Spleen (tissue), 11 donors: Measurements from ENCODE around the gene PPP2R3A. TPM values are rescaled to one million over a fixed set of nuclear protein-coding genes. Genes with fewer than 3 reads are reported as not detected.

Experiments
- DNase-seq: peaks from one replicate; pipeline ENCODE4 v3.0.0-alpha.2; 2020
- H3K27ac ChIP-seq, 8 donors: fragments of 200-600 bp; sonication (generic) in 7 of 8; 1 replicate in 4 of 8; 2 replicates in 4 of 8; pipeline versions ENCODE4 v1.5.0 to v1.8.0; 2016 to 2021; ENCODE audit warnings: inconsistent platforms in 4 of 8, mild to moderate bottlenecking in 4 of 8, moderate library complexity in 1 of 8
- H3K27me3 ChIP-seq, 7 donors: fragments of 200-600 bp; sonication (generic) in 6 of 7; replicated peaks in 1 of 7; 1 replicate in 4 of 7; 2 replicates in 3 of 7; pipeline versions ENCODE4 v1.5.0 to v1.8.0; 2016 to 2021; ENCODE audit warnings: inconsistent platforms in 3 of 7, mild to moderate bottlenecking in 1 of 7
- H3K36me3 ChIP-seq, 6 donors: fragments of 200-600 bp; sonication (generic) in 5 of 6; 1 replicate in 4 of 6; 2 replicates in 2 of 6; pipeline versions ENCODE4 v1.5.0 to v1.8.0; 2016 to 2021; ENCODE audit warnings: inconsistent platforms in 2 of 6
- H3K4me1 ChIP-seq, 6 donors: fragments of 200-600 bp; sonication (generic) in 5 of 6; 1 replicate in 3 of 6; 2 replicates in 3 of 6; pipeline versions ENCODE4 v1.5.0 to v1.8.0; 2016 to 2021; ENCODE audit warnings: inconsistent platforms in 3 of 6
- H3K4me3 ChIP-seq, 8 donors: fragments of 200-600 bp; sonication (generic) in 7 of 8; 1 replicate in 4 of 8; 2 replicates in 4 of 8; pipeline versions ENCODE4 v1.5.0 to v1.8.0; 2016 to 2021; ENCODE audit warnings: inconsistent platforms in 4 of 8, mild to moderate bottlenecking in 4 of 8, moderate library complexity in 2 of 8
- H3K9me3 ChIP-seq, 8 donors: fragments of 200-600 bp; sonication (generic) in 7 of 8; 1 replicate in 4 of 8; 2 replicates in 4 of 8; pipeline versions ENCODE4 v1.5.0 to v1.8.0; 2016 to 2021; ENCODE audit warnings: inconsistent platforms in 4 of 8
- CTCF ChIP-seq, 11 experiments: fragments of 200-600 bp in 7 of 11; fragments of 450-650 bp in 4 of 11; sonication (generic) in 4 of 11; IDR thresholded peaks in 8 of 11; conservative IDR thresholded peaks in 3 of 11; 1 replicate in 7 of 11; 2 replicates in 4 of 11; pipeline versions ENCODE4 v1.4.0 to v1.8.0; 2016 to 2021; ENCODE audit warnings: antibody characterized with exemption in 11 of 11, inconsistent platforms in 4 of 11, mild to moderate bottlenecking in 1 of 11
- POLR2A ChIP-seq, 3 donors: fragments of 450-650 bp; IDR thresholded peaks; one replicate each; pipeline ENCODE4 v1.5.1; 2017; ENCODE audit warnings: antibody characterized with exemption in 3 of 3, mild to moderate bottlenecking in 1 of 3
- POLR2AphosphoS5 ChIP-seq, 3 donors: sonication (generic); formaldehyde crosslinking; IDR thresholded peaks; one replicate each; pipeline ENCODE4 v1.5.1; 2017; ENCODE audit warnings: antibody characterized with exemption in 3 of 3
- WGBS, 5 donors: extraction: QIAGEN DNeasy Blood & Tissue Kit in 3 of 5; methylation state at CpG; one replicate each; pipeline versions ENCODE4 v1.1.5 to v1.1.7; 2013 to 2018; 5-methylcytosine and 5-hydroxymethylcytosine counted together
- intact Hi-C: fragments of 100-400 bp; cut with DNase I; formaldehyde crosslinking; loops from one replicate; pipeline ENCODE4 v1.15.0; 2023; ENCODE audit warnings: low total_unique reads
- polyA plus RNA-seq, 3 donors: library from polyadenylated mRNA; stranded (reverse); fragments of 200-250 nt; gene quantifications; one replicate each; pipeline ENCODE4 v1.2.1, GENCODE V29; 2013
- total RNA-seq, 7 donors: library from RNA; depleted of rRNA in 3 of 7; stranded (reverse); fragments of >200 nt in 3 of 7; fragmentation: NEBNext Ultra II Directional in 4 of 7; extraction: Animal tissue kit (Norgen Biotek cat#: 25700) in 4 of 7; gene quantifications; one replicate each; pipeline versions ENCODE4 v1.1.0 to v1.2.1, GENCODE V29; 2016 to 2021
- donor health status: healthy with polysubstance abuse.
- donor health status: DM: no; HTN: no; CAD: no; lungs with moderate emphysema.
- donor health status: DM: no; HTN: no; CAD: no.
- donor health status: Bipolar disorder and iron deficiency.
- donor health status: healthy.
- donor health status: DM: no; HTN: no; CAD: no.
- donor health status: DM: yes; HTN: yes; CAD: no.

Gene PPP2R3A
- total and polyA plus RNA-seq, 10 donors: 0.24 to 5.9 (median 3.1) TPM

GRCh38 chr3:136069933-136070332 is 104.4 kb downstream of the PPP2R3A start:
- Histone ChIP-seq H3K9me3 (no peaks in the 10 kb centered on the region), H3K27ac (no peak overlapping the region), H3K36me3 (no peaks in the 10 kb centered on the region), H3K4me1 (peaks cover 0 to 4% (median 0%) of the 10 kb centered on the region in 6 donors), H3K4me3 (no peak overlapping the region), H3K27me3 (no peaks in the 10 kb centered on the region)
- no peak for DNase-seq
- 77 to 91% (median 84%) methylated on average over 5 of the region's 5 CpGs for WGBS, 5 donors
- TF ChIP-seq POLR2AphosphoS5 (IDR thresholded peaks at IDR 0.05): no peak
- no peak for TF ChIP-seq CTCF (IDR thresholded peaks at IDR 0.05 in 8 of 11, conservative IDR thresholded peaks at IDR 0.05 in 3 of 11)
- TF ChIP-seq POLR2A (IDR thresholded peaks at IDR 0.05): no peak
- intact Hi-C loops: loop anchor here (10.0 kb wide), 1 partner anchor 315 kb away; no protein-coding TSS in a partner anchor

DNA sequence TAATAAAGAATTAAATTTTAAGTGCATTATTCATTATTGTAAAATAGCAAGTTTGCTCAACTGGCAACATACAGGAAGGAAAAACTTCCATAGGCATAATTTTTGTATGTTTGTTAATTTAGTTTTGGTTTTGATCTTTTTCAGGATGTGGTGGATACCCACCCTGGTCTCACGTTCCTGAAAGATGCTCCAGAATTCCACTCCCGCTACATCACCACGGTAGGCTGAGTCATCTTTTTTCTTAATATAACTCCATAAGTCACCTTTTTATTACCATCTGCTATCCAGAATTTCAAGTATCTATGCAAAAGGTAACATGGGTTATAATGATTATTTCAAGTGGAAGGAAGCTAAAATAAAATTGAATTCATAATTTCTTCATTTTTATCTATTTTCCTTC is 104.8 kb downstream of the PPP2R3A start:
- no peak for TF ChIP-seq CTCF (IDR thresholded peaks at IDR 0.05 in 8 of 11, conservative IDR thresholded peaks at IDR 0.05 in 3 of 11)
- TF ChIP-seq POLR2AphosphoS5 (IDR thresholded peaks at IDR 0.05): no peak
- no peak for TF ChIP-seq POLR2A (IDR thresholded peaks at IDR 0.05)
- no peak overlapping the region for H3K4me3 ChIP-seq
- H3K9me3 ChIP-seq: no peaks in the 10 kb centered on the region
- intact Hi-C loops: loop anchor here (10.0 kb wide), 1 partner anchor 314 kb away; no protein-coding TSS in a partner anchor
- no peaks in the 10 kb centered on the region for H3K36me3 ChIP-seq
- no peak for DNase-seq
- 54 to 84% (median 58%) methylated on average over 3 of the region's 3 CpGs for WGBS, 5 donors
- no peak overlapping the region for H3K27ac ChIP-seq
- peaks cover 0 to 5% (median under 1%) of the 10 kb centered on the region in 6 donors for H3K4me1 ChIP-seq
- no peaks in the 10 kb centered on the region for H3K27me3 ChIP-seq

DNA sequence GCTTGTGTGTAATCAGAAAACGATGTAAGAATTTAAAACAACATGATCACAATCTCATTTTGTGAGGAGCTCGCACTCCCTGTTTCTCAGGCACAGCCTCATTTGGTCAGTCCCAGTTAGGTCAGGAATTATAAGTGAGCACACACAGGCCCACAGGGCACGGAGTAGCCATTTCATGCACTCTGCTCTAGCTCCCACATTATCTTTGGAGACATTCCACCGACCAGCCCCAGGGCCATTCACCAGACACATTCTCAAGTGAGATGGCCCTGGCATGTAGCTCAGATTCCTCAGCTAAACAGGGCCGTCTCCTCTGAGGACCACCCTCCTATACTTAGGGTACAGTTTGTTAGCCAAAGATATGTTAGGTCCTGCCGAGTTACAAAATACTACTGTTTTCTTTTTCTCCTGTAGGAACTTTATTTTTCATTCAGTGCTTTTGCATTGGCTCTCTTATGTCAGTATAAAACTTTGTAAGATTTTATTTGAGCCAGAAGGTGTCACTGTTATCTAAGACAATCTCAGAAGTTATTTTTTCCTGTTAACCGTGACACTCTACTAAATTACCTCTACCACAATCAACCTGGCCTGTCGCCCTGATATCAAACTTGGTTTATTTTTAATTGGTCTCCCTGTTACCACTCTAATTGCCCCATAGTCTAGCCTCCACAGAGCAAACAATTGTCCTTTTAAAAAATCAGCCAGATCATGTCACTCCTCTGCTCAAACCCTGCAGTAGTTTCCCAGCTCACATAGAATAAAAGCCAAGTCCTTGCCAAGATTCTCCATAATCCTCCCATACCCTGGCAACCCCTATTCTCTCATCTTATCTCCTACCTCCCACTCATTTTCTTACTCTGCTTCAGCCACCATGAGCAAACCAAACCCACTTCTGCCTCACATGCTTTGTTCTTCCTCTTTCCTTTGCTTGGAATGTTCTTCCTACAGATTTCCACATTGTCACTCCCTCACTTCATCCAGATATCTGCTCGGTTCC is 105.7 kb downstream of the PPP2R3A start:
- no peak overlapping the region for H3K4me3 ChIP-seq
- intact Hi-C loops: loop anchor here (10.0 kb wide), 1 partner anchor 314 kb away; no protein-coding TSS in a partner anchor
- no peak for TF ChIP-seq CTCF (IDR thresholded peaks at IDR 0.05 in 8 of 11, conservative IDR thresholded peaks at IDR 0.05 in 3 of 11)
- no peak for TF ChIP-seq POLR2A (IDR thresholded peaks at IDR 0.05)
- TF ChIP-seq POLR2AphosphoS5 (IDR thresholded peaks at IDR 0.05): no peak
- H3K4me1 ChIP-seq: peaks cover 0 to 11% (median 1%) of the 10 kb centered on the region in 6 donors
- H3K27me3 ChIP-seq: no peaks in the 10 kb centered on the region
- no peak for DNase-seq
- no peaks in the 10 kb centered on the region for H3K9me3 ChIP-seq
- 38 to 58% (median 46%) methylated on average over 9 of the region's 9 CpGs for WGBS, 5 donors
- no peak overlapping the region for H3K27ac ChIP-seq
- no peaks in the 10 kb centered on the region for H3K36me3 ChIP-seq
